Cardiac muscle cell (in vitro differentiated cells and primary cell): ENCODE data around the gene TMEM253. TPM values are rescaled to one million over a fixed set of nuclear protein-coding genes. Genes with fewer than 3 reads are reported as not detected.

Experiments
- DNase-seq, 2 donors: peaks; one replicate each; pipeline versions ENCODE4 v3.0.0 to v3.0.0-alpha.2; 2010 to 2017; ENCODE audit warnings: low read depth in 1 of 2, low spot score in 1 of 2
- H3K27ac ChIP-seq: fragments of 200-600 bp; sonication (generic); 2 replicates; pipeline ENCODE4 v1.5.1; 2016
- H3K27me3 ChIP-seq: fragments of 200-600 bp; sonication (generic); 2 replicates; pipeline ENCODE4 v1.6.0; 2016; ENCODE audit warnings: control low read depth
- H3K36me3 ChIP-seq: fragments of 200-600 bp; sonication (generic); 2 replicates; pipeline ENCODE4 v1.5.1; 2016; ENCODE audit warnings: control low read depth
- H3K4me1 ChIP-seq: fragments of 200-600 bp; sonication (generic); 2 replicates; pipeline ENCODE4 v1.8.1; 2017; ENCODE audit warnings: low read depth, mild to moderate bottlenecking, mixed run types
- H3K4me3 ChIP-seq: fragments of 200-600 bp; sonication (generic); 2 replicates; pipeline ENCODE4 v1.5.1; 2016; ENCODE audit warnings: mild to moderate bottlenecking
- H3K9me3 ChIP-seq: fragments of 200-600 bp; sonication (generic); 2 replicates; pipeline ENCODE4 v1.5.1; 2017; ENCODE audit warnings: low read depth, mild to moderate bottlenecking, control low read depth
- polyA plus RNA-seq: library from polyadenylated mRNA; unstranded; fragments of >200 nt; fragmentation: Nextera tagmentation; extraction: Ambion mirVana; gene quantifications from 2 replicates; pipeline ENCODE4 v1.2.1, GENCODE V29; 2016
- total RNA-seq: library from RNA; depleted of rRNA; stranded (reverse); fragments of >200 nt; gene quantifications from 2 replicates; pipeline ENCODE4 v1.2.3, GENCODE V29; 2016
- TF ChIP-seq, protein P1 (sequence below): IDR thresholded peaks from 2 replicates; pipeline ENCODE4 v1.5.1; 2012; ENCODE audit warnings: low read depth, mild to moderate bottlenecking, low read length

Gene TMEM253
- total and polyA plus RNA-seq, 2 experiments from 2014 or later, result 1.2 to 1.3 TPM

DNA sequence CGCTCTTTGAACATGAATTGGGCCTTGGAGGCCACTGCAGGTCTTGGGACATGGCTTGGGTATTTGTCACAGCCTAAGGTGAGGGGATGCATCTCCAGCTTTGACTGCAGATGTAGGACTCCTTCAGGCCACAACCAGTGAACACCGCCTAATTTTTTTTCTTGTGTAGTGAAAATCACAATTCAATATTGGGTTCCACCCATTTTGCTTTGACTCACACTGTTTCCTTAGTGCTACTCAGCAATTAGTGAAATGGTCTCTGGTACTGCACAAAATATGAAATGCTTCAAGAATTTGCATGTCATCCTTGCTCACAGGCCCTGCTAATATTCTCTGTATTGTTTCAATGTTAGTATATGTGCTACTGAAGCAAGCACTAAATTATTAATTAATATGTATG is 12.5 kb downstream of the TMEM253 start:
- Histone ChIP-seq H3K27ac (no peak overlapping the region), H3K4me3 (no peak overlapping the region), H3K9me3 (no peaks in the 10 kb centered on the region), H3K4me1 (no peaks in the 10 kb centered on the region), H3K27me3 (no peaks in the 10 kb centered on the region), H3K36me3 (no peaks in the 10 kb centered on the region)
- no peak for DNase-seq
- TF ChIP-seq, protein P1, sequence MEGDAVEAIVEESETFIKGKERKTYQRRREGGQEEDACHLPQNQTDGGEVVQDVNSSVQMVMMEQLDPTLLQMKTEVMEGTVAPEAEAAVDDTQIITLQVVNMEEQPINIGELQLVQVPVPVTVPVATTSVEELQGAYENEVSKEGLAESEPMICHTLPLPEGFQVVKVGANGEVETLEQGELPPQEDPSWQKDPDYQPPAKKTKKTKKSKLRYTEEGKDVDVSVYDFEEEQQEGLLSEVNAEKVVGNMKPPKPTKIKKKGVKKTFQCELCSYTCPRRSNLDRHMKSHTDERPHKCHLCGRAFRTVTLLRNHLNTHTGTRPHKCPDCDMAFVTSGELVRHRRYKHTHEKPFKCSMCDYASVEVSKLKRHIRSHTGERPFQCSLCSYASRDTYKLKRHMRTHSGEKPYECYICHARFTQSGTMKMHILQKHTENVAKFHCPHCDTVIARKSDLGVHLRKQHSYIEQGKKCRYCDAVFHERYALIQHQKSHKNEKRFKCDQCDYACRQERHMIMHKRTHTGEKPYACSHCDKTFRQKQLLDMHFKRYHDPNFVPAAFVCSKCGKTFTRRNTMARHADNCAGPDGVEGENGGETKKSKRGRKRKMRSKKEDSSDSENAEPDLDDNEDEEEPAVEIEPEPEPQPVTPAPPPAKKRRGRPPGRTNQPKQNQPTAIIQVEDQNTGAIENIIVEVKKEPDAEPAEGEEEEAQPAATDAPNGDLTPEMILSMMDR, result no peak

DNA sequence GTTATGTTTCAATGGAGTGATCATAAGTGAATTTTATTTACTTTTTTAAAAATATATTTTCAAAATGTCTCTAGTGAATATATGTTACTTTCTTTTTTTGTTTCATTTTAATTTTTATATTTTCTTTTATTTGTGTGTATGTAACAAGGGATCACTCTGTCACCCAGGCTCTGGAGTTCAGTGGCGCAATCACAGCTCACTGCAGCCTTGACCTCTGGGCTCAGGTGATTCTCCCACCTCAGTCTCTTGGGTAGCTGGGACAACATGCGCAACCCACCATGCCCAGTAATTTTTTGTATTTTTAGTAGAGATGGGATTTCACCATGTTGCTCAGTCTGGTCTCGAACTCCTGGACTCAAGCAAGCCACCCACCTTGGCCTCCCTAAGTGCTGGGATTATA is 18.1 kb downstream of the TMEM253 start:
- Histone ChIP-seq H3K9me3 (no peaks in the 10 kb centered on the region), H3K27me3 (no peaks in the 10 kb centered on the region), H3K36me3 (no peaks in the 10 kb centered on the region), H3K4me1 (no peaks in the 10 kb centered on the region), H3K27ac (no peak overlapping the region), H3K4me3 (no peak overlapping the region)
- TF ChIP-seq, protein P1, result no peak
- DNase-seq, result no peak

DNA sequence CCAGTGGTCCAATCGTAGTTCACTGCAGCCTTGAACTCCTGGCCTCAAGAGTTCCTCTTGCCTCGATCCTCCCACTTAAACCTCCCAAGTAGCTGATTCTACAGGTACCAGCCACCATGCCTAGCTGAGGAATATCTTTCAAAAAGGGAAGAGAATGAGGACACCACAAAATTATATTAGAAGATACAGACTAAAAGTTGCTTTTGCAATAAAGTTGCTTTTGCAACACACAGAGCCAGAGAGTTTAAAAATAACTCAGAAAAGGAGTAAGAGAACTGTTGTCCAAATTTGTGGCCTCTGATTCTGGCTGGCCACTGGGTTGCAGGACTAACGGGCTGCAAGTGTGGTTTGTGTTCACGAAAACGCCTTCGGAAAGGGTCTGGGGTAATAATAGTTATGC is 19.8 kb downstream of the TMEM253 start:
- Histone ChIP-seq H3K36me3 (no peaks in the 10 kb centered on the region), H3K27ac (no peak overlapping the region), H3K27me3 (no peaks in the 10 kb centered on the region), H3K4me3 (no peak overlapping the region), H3K9me3 (no peaks in the 10 kb centered on the region), H3K4me1 (no peaks in the 10 kb centered on the region)
- TF ChIP-seq, protein P1, result no peak
- no peak for DNase-seq

DNA sequence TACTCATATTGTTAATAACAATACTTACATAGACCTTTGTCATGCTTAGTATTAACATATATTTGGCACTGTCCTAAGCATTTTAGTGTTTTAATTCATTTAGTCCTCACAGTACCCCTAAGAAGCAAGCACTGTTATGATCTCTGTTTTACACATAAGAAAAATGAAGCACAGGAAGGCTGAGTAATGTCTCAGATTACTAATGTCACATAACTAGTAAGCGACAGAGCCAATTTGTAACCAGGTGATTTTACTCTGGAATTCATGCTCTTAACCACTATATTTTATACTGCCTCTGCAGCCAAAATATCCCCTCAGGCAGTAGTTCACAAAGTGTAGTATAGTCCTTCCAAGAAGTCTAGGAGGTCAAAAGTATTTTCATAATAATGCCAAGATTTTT is 20.3 kb downstream of the TMEM253 start:
- no peak for DNase-seq

DNA sequence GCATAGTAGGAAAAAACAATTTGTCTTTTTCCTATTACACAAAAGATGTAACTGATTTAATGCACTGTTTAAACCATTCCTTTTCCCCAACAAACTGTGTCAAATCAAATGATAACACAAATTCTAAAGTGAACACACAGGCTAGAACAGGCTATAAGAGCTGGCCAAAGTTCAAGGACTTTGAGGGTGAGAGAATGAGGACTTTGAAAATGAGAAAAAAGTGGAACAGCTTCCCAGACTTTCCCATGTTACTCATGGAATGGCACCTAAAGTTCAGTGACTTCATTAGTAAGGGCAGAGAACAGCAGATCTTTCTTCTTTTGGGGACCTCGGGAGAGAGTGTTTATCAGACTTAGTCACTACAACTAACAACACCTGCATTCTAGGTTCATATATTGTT is 22.6 kb downstream of the TMEM253 start:
- Histone ChIP-seq H3K36me3 (no peaks in the 10 kb centered on the region), H3K27me3 (no peaks in the 10 kb centered on the region), H3K4me1 (no peaks in the 10 kb centered on the region), H3K4me3 (no peak overlapping the region), H3K27ac (no peak overlapping the region), H3K9me3 (no peaks in the 10 kb centered on the region)
- no peak for DNase-seq
- TF ChIP-seq, protein P1, result no peak

More for the DNA sequence above, 20.3 kb downstream of the TMEM253 start:
- Histone ChIP-seq H3K4me3 (no peak overlapping the region), H3K9me3 (no peaks in the 10 kb centered on the region), H3K36me3 (no peaks in the 10 kb centered on the region), H3K27me3 (no peaks in the 10 kb centered on the region), H3K4me1 (no peaks in the 10 kb centered on the region), H3K27ac (no peak overlapping the region)
- TF ChIP-seq, protein P1, result no peak

DNA sequence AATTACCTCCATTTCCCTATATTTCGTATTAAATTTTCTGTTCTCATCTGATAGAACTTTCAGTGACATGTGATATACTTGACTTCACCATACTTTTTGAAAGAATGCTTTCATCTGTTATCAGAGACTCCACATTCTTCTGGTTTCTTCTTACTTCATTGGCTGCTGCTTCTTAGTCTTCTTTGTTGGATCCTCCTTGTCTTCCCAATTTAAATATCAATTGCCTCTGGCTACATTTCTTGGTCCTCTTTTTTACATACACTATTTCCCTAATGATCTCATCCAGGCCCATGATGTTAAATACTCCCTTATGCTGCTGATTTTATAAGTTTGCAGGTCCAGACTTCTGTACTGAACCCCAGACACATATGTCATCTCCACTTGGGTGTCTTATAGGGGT is 33.0 kb downstream of the TMEM253 start:
- no peak overlapping the region for H3K4me3 ChIP-seq
- no peaks in the 10 kb centered on the region for H3K36me3 ChIP-seq
- H3K4me1 ChIP-seq, result no peaks in the 10 kb centered on the region
- H3K27me3 ChIP-seq, result no peaks in the 10 kb centered on the region
- no peak overlapping the region for H3K27ac ChIP-seq
- no peaks in the 10 kb centered on the region for H3K9me3 ChIP-seq
- DNase-seq, result no peak
- TF ChIP-seq, protein P1, result no peak
